ENCODE measurements around the gene SMARCA2.

- TF ChIP-seq CTCF (conservative IDR thresholded peaks at IDR 0.05; ENCODE audit: low read depth, low read length) (no peak), EZH2 (IDR thresholded peaks at IDR 0.05; ENCODE audit: low read length, unreplicated experiment) (no peak), EZH2phosphoT487 (IDR thresholded peaks at IDR 0.05; ENCODE audit: borderline replicate concordance, low read length) (no peak)
Observed at GRCh38 chr9:2107906-2108451, 92.8 kb downstream of the SMARCA2 start.

All from PC-3 (cell line).